K562 (cell line): ENCODE measurements around the gene ENO3. TPM values are rescaled to one million over a fixed set of nuclear protein-coding genes. Genes with fewer than 3 reads are reported as not detected.

Source experiments
- ATAC-seq: fragments of 200-7000 bp; cut with Tn5 transposase; 3 replicates; pipeline ENCODE4 v1.9.1; 2020; ENCODE audit warnings: moderate library complexity
- BruUV-seq: library from RNA; stranded (reverse); fragments of 400-500 nt; replicated peaks from 2 replicates; lab custom pipeline; 2021; lab: Mats Ljungman, UMichigan
- CTCF ChIA-PET: fragments of 300-600 bp; formaldehyde crosslinking; extraction: SDS; loops from one replicate; lab custom pipeline; 2021; ENCODE audit warnings: low intra/inter-chr PET ratio; lab: Yijun Ruan, JAX
- POLR2A ChIA-PET: fragments of 300-600, 350-650 bp; sonication (Branson Sonifier 250); formaldehyde crosslinking; extraction: SDS; loops from one replicate; lab custom pipeline; 2021; ENCODE audit warnings: antibody characterized with exemption, inconsistent platforms; lab: Yijun Ruan, JAX
- DNase-seq, 4 experiments: peaks; one replicate each; pipeline versions ENCODE4 v3.0.0 to v3.0.0-alpha.2; 2011 to 2018; ENCODE audit warnings: low spot score in 3 of 4, mixed read lengths in 3 of 4; ENCODE audit errors: extremely low read depth in 1 of 4
- FAIRE-seq: peaks from 2 replicates; lab custom pipeline; 2011; peaks lifted over from hg19 to GRCh38; lab: Jason Lieb, UNC
- H2AFZ ChIP-seq: 2 replicates; pipeline ENCODE4 v1.6.0; 2011; ENCODE audit warnings: low read depth, low read length, control low read depth, inconsistent platforms
- H3K27ac ChIP-seq: fragments of 200-600 bp; 3 replicates; pipeline ENCODE4 v1.8.0; 2011; ENCODE audit warnings: low read depth, mild to moderate bottlenecking, control low read depth, inconsistent platforms, low read length, moderate library complexity, mixed read lengths; ENCODE audit errors: extremely low read depth
- H3K27me3 ChIP-seq, 2 experiments: fragments of 300-600 bp in 1 of 2; 2 replicates in 1 of 2; 3 replicates in 1 of 2; pipeline versions ENCODE4 v1.6.0 to v1.8.0; 2011; ENCODE audit warnings: inconsistent platforms in 2 of 2, low read length in 2 of 2, mild to moderate bottlenecking in 1 of 2, mixed read lengths in 1 of 2, moderate library complexity in 1 of 2; ENCODE audit not compliant: control insufficient read depth in 2 of 2, insufficient read depth in 2 of 2
- H3K36me3 ChIP-seq: fragments of 300-600 bp; 3 replicates; pipeline ENCODE4 v1.8.0; 2011; ENCODE audit warnings: mild to moderate bottlenecking, low read length, inconsistent platforms; ENCODE audit not compliant: control insufficient read depth, insufficient read depth
- H3K4me1 ChIP-seq, 2 experiments: fragments of 200-600 bp in 1 of 2; replicated peaks in 1 of 2; 2 replicates in 1 of 2; 3 replicates in 1 of 2; pipeline versions ENCODE4 v1.5.1 to v1.8.0; 2011; ENCODE audit warnings: inconsistent platforms in 2 of 2, low read length in 2 of 2, mild to moderate bottlenecking in 1 of 2, mixed read lengths in 1 of 2, moderate library complexity in 1 of 2; ENCODE audit not compliant: control insufficient read depth in 2 of 2, insufficient read depth in 2 of 2
- H3K4me2 ChIP-seq: 2 replicates; pipeline ENCODE4 v1.6.1; 2011; ENCODE audit warnings: low read length, control low read depth, inconsistent platforms, mixed read lengths; ENCODE audit not compliant: insufficient read depth
- H3K4me3 ChIP-seq: fragments of 200-600 bp; sonication (generic), shearing (Covaris generic); 2 replicates; pipeline ENCODE4 v1.5.1; 2016; ENCODE audit warnings: control low read depth, inconsistent platforms
- H3K79me2 ChIP-seq: fragments of 200-600 bp; 3 replicates; pipeline ENCODE4 v1.8.0; 2011; ENCODE audit warnings: low read length, inconsistent platforms; ENCODE audit not compliant: control insufficient read depth, insufficient read depth
- H3K9ac ChIP-seq, 2 experiments: 2 replicates each; pipeline versions ENCODE4 v1.6.0 to v1.6.1; 2011; ENCODE audit warnings: low read depth in 2 of 2, low read length in 2 of 2, control low read depth in 1 of 2, inconsistent platforms in 1 of 2, mild to moderate bottlenecking in 1 of 2, mixed read lengths in 1 of 2; ENCODE audit not compliant: insufficient read depth in 1 of 2
- H3K9me1 ChIP-seq: one replicate; pipeline ENCODE4 v1.6.0; 2011; ENCODE audit warnings: inconsistent platforms, mild to moderate bottlenecking, low read length, moderate library complexity; ENCODE audit not compliant: control insufficient read depth, insufficient read depth
- H3K9me3 ChIP-seq: replicated peaks from 2 replicates; pipeline ENCODE4 v1.5.1; 2011; ENCODE audit warnings: low read depth, low read length, inconsistent platforms; ENCODE audit not compliant: control insufficient read depth, insufficient read depth
- H4K20me1 ChIP-seq: replicated peaks from 2 replicates; pipeline ENCODE4 v1.6.1; 2011; ENCODE audit warnings: low read length, inconsistent platforms, mixed read lengths; ENCODE audit not compliant: control insufficient read depth, insufficient read depth
- CBFA2T3 ChIP-seq: fragments of 450-650 bp; IDR thresholded peaks from 2 replicates; pipeline ENCODE4 v1.6.1; 2017
- CEBPG ChIP-seq, 3 experiments: fragments of 200-800 bp in 1 of 3; sonication (Bioruptor generic) in 1 of 3; sonication (generic) in 1 of 3; formaldehyde crosslinking in 1 of 3; IDR thresholded peaks in 2 of 3; conservative IDR thresholded peaks in 1 of 3; 2 replicates each; pipeline versions ENCODE4 v1.6.1 to v1.8.0; 2016 to 2022; ENCODE audit warnings: missing compliant biosample characterization in 2 of 3, missing genetic modification characterization in 2 of 3, mild to moderate bottlenecking in 1 of 3, missing genetic modification reagents in 1 of 3
- DIDO1 ChIP-seq: fragments of 450-650 bp; IDR thresholded peaks from 2 replicates; pipeline ENCODE4 v1.6.1; 2016; ENCODE audit warnings: low read depth, missing biosample characterization, missing genetic modification characterization
- FOXK1 ChIP-seq: sonication (generic); formaldehyde crosslinking; IDR thresholded peaks from 2 replicates; pipeline ENCODE4 v1.8.0; 2022; ENCODE audit warnings: missing genetic modification reagents, mild to moderate bottlenecking, borderline replicate concordance
- GABPA ChIP-seq: fragments of 200-800 bp; sonication (Bioruptor generic); conservative IDR thresholded peaks from 2 replicates; pipeline ENCODE4 v1.6.1; 2016; ENCODE audit warnings: low read depth, missing genetic modification characterization, missing compliant biosample characterization
- KHSRP ChIP-seq: fragments of 450-650 bp; IDR thresholded peaks from 2 replicates; pipeline ENCODE4 v1.6.1; 2017
- MAFK ChIP-seq: IDR thresholded peaks from 2 replicates; pipeline ENCODE4 v1.6.1; 2011; ENCODE audit warnings: low read length, improper control_type of control experiment
- MCM2 ChIP-seq: fragments of 450-650 bp; IDR thresholded peaks from 2 replicates; pipeline ENCODE4 v1.6.1; 2017; ENCODE audit warnings: low read depth, mild to moderate bottlenecking
- NFIX ChIP-seq: fragments of 250-450 bp; sonication (Bioruptor Pico); IDR thresholded peaks from 2 replicates; pipeline ENCODE4 v1.4.0; 2020; ENCODE audit warnings: low read depth, mild to moderate bottlenecking, moderate library complexity
- POLR2A ChIP-seq: fragments of 450-650 bp; conservative IDR thresholded peaks from 2 replicates; pipeline ENCODE4 v1.6.1; 2016
- ZFPM2 ChIP-seq: fragments of 250-450 bp; sonication (Bioruptor Pico); IDR thresholded peaks from 2 replicates; pipeline ENCODE4 v1.5.1; 2022; ENCODE audit warnings: mild to moderate bottlenecking
- WGBS: fragments of 100-300 bp; shearing (Covaris generic); methylation state at CpG from one replicate; pipeline ENCODE4 v1.1.6; 2016; ENCODE audit warnings: low coverage, mixed read lengths; ENCODE audit not compliant: insufficient coverage; ENCODE audit errors: missing lambda C conversion rate; 5-methylcytosine and 5-hydroxymethylcytosine counted together
- in situ Hi-C: fragments of 300-500 bp; cut with MboI; formaldehyde crosslinking; loops from 4 replicates; pipeline ENCODE4 v1.15.0; 2018; ENCODE audit warnings: inconsistent platforms, mixed read lengths
- intact Hi-C: fragments of 100-400 bp; cut with micrococcal nuclease; formaldehyde crosslinking; loops from 2 replicates; pipeline ENCODE4 v1.14.2; 2022
- polyA plus RNA-seq, 8 experiments: library from polyadenylated mRNA; depleted of rRNA in 4 of 8; stranded (reverse) in 5 of 8; unstranded in 3 of 8; fragments of >200 nt; fragmentation: Nextera tagmentation in 2 of 8; fragmentation: Illumina TruSeq in 1 of 8; extraction: Ambion mirVana in 2 of 8; extraction: Trizol in 1 of 8; gene quantifications; 2 replicates each; pipeline versions ENCODE4 v1.2.1 to v1.2.3, GENCODE V29; 2011 to 2014; ENCODE audit warnings: inconsistent platforms in 1 of 8, missing spikeins in 1 of 8
- total RNA-seq, 7 experiments: library from RNA; depleted of rRNA in 6 of 7; stranded (reverse); fragments of >200 nt in 6 of 7; fragmentation: Illumina TruSeq in 2 of 7; extraction: Trizol in 2 of 7; gene quantifications; 2 replicates each; pipeline versions ENCODE4 v1.2.1 to v1.2.3, GENCODE V29; 2011 to 2021; ENCODE audit warnings: low replicate concordance in 1 of 7
- TF ChIP-seq, protein P1 (sequence below): sonication (generic); formaldehyde crosslinking; IDR thresholded peaks from 2 replicates; pipeline ENCODE4 v1.8.0; 2022; ENCODE audit warnings: mild to moderate bottlenecking, missing genetic modification reagents
- TF ChIP-seq, protein P2 (sequence below): fragments of 450-650 bp; formaldehyde crosslinking; conservative IDR thresholded peaks from 2 replicates; pipeline ENCODE4 v1.4.0; 2022; ENCODE audit warnings: mild to moderate bottlenecking, missing genetic modification characterization
- TF ChIP-seq, protein P3 (sequence below): sonication (generic); formaldehyde crosslinking; IDR thresholded peaks from 2 replicates; pipeline ENCODE4 v1.8.0; 2022; ENCODE audit warnings: mild to moderate bottlenecking, missing genetic modification reagents, borderline replicate concordance
- TF ChIP-seq, protein P4 (sequence below): sonication (generic); IDR thresholded peaks from 2 replicates; pipeline ENCODE4 v1.6.1; 2016

Gene ENO3
- total and polyA plus RNA-seq, 9 of the 15 experiments (the other 6 are each of a cell fraction or from before 2014, with no cell fraction given) = 5.7 to 17.2 (median 9.9) TPM

DNA sequence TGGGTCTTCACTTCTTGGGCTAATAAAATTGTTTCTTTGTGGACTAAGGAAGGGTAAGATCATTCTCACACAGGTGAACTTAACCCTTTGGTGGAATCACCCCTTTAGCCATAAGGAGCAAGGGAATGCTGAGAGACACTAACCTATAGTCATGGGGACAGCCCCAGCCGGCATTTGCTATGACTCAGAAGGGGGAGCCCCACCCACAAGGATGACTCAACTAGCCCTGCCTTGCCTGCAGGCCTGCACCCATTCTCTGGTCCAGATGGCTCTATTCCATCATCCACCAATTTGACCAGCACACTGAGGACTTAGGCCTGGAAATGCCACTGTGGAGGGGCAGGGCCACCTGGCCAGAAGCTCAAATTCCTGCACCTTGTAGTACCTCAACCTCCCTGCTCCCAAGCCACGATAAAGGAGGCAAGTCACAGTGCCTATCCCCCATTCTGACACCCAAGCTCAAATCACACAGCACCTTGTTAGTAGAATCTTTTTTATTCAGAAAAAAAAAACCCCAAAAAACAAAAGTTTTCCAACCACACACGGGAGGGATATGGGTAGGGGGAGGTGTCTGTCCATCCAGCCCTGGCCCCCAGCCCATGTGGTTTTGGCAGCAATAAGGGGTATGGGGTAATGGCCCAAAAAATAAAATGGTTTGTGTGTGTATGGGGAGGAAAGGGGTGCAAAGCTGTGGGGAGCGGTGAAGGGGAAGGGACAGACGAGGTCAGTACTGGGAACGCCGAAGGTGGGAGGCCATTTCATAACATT, 5.6 kb upstream of the ENO3 start:
- POLR2A ChIA-PET = interaction anchor here (0.6 to 3.2 kb wide), 4 partner anchors 18 to 813 kb away, joined by 3 to 21 read pairs (median 3); partner anchors contain the start of gene SPAG7
- 18% methylated on average over 7 of the region's 7 CpGs for WGBS
- CTCF ChIA-PET = no interaction called here
- Histone ChIP-seq H3K4me2 (peak overlapping the region; percentile 93), H3K27ac (peak overlapping the region; percentile 79), H2AFZ (no peak overlapping the region), H3K9ac (peak overlapping the region; percentile 30 to 50; a peak in 2 of 4 replicates), H3K9me3 (no peaks in the 10 kb centered on the region), H4K20me1 (peaks cover 22% of the 10 kb centered on the region), H3K9me1 (no peaks in the 10 kb centered on the region), H3K79me2 (peaks cover 83% of the 10 kb centered on the region), H3K4me3 (peak overlapping the region; percentile 97; the same call in 1 of the 2 replicates), H3K4me1 (peaks cover 20 to 34% of the 10 kb centered on the region in 2 experiments; a peak in 4 of 5 replicates), H3K27me3 (no peaks in the 10 kb centered on the region), H3K36me3 (peaks cover 65% of the 10 kb centered on the region)
- in situ Hi-C loops = no loop called here
- DNase-seq (peak; percentile 39 to 87 (median 57)), ATAC-seq (peak; percentile 75), FAIRE-seq (peak; percentile 97)
- intact Hi-C loops = loop anchor here (1.0 kb wide), 1 partner anchor 22 kb away; the partner anchor contains the start of gene SPAG7
- no TSS peak for BruUV-seq
- TF ChIP-seq NFIX (CRISPR knock-in tag) (no peak), DIDO1 (no peak), FOXK1 (CRISPR knock-in tag) (no peak), KHSRP (no peak), CEBPG (CRISPR knock-in tag; IDR thresholded peaks at IDR 0.05) (peak; percentile 10; the same call in 1 of the 2 replicates), CEBPG (tag; conservative IDR thresholded peaks at IDR 0.05 in 1 of 2, IDR thresholded peaks at IDR 0.05 in 1 of 2) (no peak), CBFA2T3 (peak; percentile 20; the same call in 1 of the 2 replicates), GABPA (tag) (0 out of 2 replicates have a peak, but pooled peaks have one; percentile 5), MAFK (peak; percentile 23; the same call in 1 of the 2 replicates), ZFPM2 (CRISPR knock-in tag) (no peak), MCM2 (no peak), POLR2A (peak; percentile 73)
- TF ChIP-seq, protein P1, sequence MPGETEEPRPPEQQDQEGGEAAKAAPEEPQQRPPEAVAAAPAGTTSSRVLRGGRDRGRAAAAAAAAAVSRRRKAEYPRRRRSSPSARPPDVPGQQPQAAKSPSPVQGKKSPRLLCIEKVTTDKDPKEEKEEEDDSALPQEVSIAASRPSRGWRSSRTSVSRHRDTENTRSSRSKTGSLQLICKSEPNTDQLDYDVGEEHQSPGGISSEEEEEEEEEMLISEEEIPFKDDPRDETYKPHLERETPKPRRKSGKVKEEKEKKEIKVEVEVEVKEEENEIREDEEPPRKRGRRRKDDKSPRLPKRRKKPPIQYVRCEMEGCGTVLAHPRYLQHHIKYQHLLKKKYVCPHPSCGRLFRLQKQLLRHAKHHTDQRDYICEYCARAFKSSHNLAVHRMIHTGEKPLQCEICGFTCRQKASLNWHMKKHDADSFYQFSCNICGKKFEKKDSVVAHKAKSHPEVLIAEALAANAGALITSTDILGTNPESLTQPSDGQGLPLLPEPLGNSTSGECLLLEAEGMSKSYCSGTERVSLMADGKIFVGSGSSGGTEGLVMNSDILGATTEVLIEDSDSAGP (CRISPR knock-in tag) = no peak
- TF ChIP-seq, protein P2, sequence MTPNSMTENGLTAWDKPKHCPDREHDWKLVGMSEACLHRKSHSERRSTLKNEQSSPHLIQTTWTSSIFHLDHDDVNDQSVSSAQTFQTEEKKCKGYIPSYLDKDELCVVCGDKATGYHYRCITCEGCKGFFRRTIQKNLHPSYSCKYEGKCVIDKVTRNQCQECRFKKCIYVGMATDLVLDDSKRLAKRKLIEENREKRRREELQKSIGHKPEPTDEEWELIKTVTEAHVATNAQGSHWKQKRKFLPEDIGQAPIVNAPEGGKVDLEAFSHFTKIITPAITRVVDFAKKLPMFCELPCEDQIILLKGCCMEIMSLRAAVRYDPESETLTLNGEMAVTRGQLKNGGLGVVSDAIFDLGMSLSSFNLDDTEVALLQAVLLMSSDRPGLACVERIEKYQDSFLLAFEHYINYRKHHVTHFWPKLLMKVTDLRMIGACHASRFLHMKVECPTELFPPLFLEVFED (CRISPR knock-in tag) = peak; percentile 3; the same call in 1 of the 2 replicates
- TF ChIP-seq, protein P3, sequence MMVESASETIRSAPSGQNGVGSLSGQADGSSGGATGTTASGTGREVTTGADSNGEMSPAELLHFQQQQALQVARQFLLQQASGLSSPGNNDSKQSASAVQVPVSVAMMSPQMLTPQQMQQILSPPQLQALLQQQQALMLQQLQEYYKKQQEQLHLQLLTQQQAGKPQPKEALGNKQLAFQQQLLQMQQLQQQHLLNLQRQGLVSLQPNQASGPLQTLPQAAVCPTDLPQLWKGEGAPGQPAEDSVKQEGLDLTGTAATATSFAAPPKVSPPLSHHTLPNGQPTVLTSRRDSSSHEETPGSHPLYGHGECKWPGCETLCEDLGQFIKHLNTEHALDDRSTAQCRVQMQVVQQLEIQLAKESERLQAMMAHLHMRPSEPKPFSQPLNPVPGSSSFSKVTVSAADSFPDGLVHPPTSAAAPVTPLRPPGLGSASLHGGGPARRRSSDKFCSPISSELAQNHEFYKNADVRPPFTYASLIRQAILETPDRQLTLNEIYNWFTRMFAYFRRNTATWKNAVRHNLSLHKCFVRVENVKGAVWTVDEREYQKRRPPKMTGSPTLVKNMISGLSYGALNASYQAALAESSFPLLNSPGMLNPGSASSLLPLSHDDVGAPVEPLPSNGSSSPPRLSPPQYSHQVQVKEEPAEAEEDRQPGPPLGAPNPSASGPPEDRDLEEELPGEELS (CRISPR knock-in tag) = no peak
- TF ChIP-seq, protein P4, sequence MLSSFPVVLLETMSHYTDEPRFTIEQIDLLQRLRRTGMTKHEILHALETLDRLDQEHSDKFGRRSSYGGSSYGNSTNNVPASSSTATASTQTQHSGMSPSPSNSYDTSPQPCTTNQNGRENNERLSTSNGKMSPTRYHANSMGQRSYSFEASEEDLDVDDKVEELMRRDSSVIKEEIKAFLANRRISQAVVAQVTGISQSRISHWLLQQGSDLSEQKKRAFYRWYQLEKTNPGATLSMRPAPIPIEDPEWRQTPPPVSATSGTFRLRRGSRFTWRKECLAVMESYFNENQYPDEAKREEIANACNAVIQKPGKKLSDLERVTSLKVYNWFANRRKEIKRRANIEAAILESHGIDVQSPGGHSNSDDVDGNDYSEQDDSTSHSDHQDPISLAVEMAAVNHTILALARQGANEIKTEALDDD = peak; percentile 59
